GM21528 (cell line): ENCODE measurements around the gene OR6N1.

Experiments used
- ATAC-seq: cut with Tn5 transposase; IDR thresholded peaks from one replicate; pipeline ENCODE4 v1.9.1; 2021; ENCODE audit warnings: mild to moderate bottlenecking, moderate library complexity; ENCODE audit not compliant: unreplicated experiment, low FRiP score

The OR6N1 gene

GRCh38 chr1:158771950-158772866, at the start of gene OR6N1:
TSS of gene OR6N1 (minus strand) at chr1:158772195. CDS start at chr1:158766682, 5,513 bp downstream.
- no peak for ATAC-seq

GRCh38 chr1:158821723-158822122, 49.7 kb upstream of the OR6N1 start:
- ATAC-seq = no peak

GRCh38 chr1:158819461-158820443, 47.8 kb upstream of the OR6N1 start:
- peak; percentile 60 for ATAC-seq

GRCh38 chr1:158818975-158819431, 47.0 kb upstream of the OR6N1 start:
- peak; percentile 17 for ATAC-seq

GRCh38 chr1:158818560-158818959, 46.6 kb upstream of the OR6N1 start:
- no peak for ATAC-seq

GRCh38 chr1:158814970-158815369, 43.0 kb upstream of the OR6N1 start:
- no peak for ATAC-seq

GRCh38 chr1:158813164-158813563, 41.2 kb upstream of the OR6N1 start:
- ATAC-seq = no peak

- no peak for ATAC-seq
These were observed 40.3 kb upstream of the OR6N1 start for GRCh38 chr1:158812336-158812735.

- no peak for ATAC-seq
These were observed 38.3 kb upstream of the OR6N1 start for GRCh38 chr1:158810311-158810710.

GRCh38 chr1:158809862-158810261, 37.9 kb upstream of the OR6N1 start:
- ATAC-seq = no peak

GRCh38 chr1:158809256-158809655, 37.3 kb upstream of the OR6N1 start:
- ATAC-seq = no peak

- ATAC-seq = no peak
These were observed 35.0 kb upstream of the OR6N1 start for GRCh38 chr1:158806916-158807536.

GRCh38 chr1:158803678-158804077, 31.7 kb upstream of the OR6N1 start:
- no peak for ATAC-seq

GRCh38 chr1:158801396-158801795, 29.4 kb upstream of the OR6N1 start:
- ATAC-seq = no peak

GRCh38 chr1:158800526-158800925, 28.5 kb upstream of the OR6N1 start:
- ATAC-seq = no peak

- ATAC-seq = no peak
These were observed 27.7 kb upstream of the OR6N1 start for GRCh38 chr1:158799689-158800088.

GRCh38 chr1:158798531-158798930, 26.5 kb upstream of the OR6N1 start:
- no peak for ATAC-seq

GRCh38 chr1:158794247-158794646, 22.3 kb upstream of the OR6N1 start:
- no peak for ATAC-seq

GRCh38 chr1:158793604-158794003, 21.6 kb upstream of the OR6N1 start:
- no peak for ATAC-seq

GRCh38 chr1:158781104-158781503, 9.1 kb upstream of the OR6N1 start, which contains the start of gene OR6N2:
TSS of gene OR6N2 (minus strand) at chr1:158781204. CDS start at chr1:158777635, 3,569 bp downstream.
- no peak for ATAC-seq
